HUES64 (cell line): ENCODE measurements around the gene KRT81.
"Not testable (repeated sequence)": the region's sequence is repeated elsewhere in the genome, so short reads cannot be mapped to it uniquely, and the experiment has no call there.

Experiments used
- H3K27ac ChIP-seq: 2 replicates; pipeline ENCODE4 v1.7.0; 2013; ENCODE audit warnings: low read depth, low read length, inconsistent platforms
- H3K27me3 ChIP-seq: 2 replicates; pipeline ENCODE4 v1.6.1; 2013; ENCODE audit warnings: mild to moderate bottlenecking, low read length; ENCODE audit not compliant: insufficient read depth
- H3K36me3 ChIP-seq: 2 replicates; pipeline ENCODE4 v1.6.1; 2013; ENCODE audit warnings: mild to moderate bottlenecking, low read length; ENCODE audit not compliant: insufficient read depth
- H3K4me1 ChIP-seq: 2 replicates; pipeline ENCODE4 v1.6.1; 2013; ENCODE audit warnings: mild to moderate bottlenecking, low read length, moderate library complexity; ENCODE audit not compliant: insufficient read depth
- H3K4me3 ChIP-seq: 2 replicates; pipeline ENCODE4 v1.5.1; 2013; ENCODE audit warnings: mild to moderate bottlenecking, low read length, moderate library complexity
- H3K9ac ChIP-seq: 2 replicates; pipeline ENCODE4 v1.6.1; 2013; ENCODE audit warnings: mild to moderate bottlenecking, low read depth, low read length
- H3K9me3 ChIP-seq: 2 replicates; pipeline ENCODE4 v1.6.1; 2013; ENCODE audit warnings: low read depth, low read length; ENCODE audit not compliant: insufficient read depth
- WGBS: fragments of 150-250, 120-280 bp; methylation state at CpG from one replicate; pipeline ENCODE4 v1.1.7; 2013; ENCODE audit warnings: missing lambda C conversion rate; 5-methylcytosine and 5-hydroxymethylcytosine counted together

KRT81 gene

GRCh38 chr12:52243856-52244614 lies 47.3 kb downstream of the KRT81 start:
- Histone ChIP-seq H3K27me3 (peaks cover 10% of the 10 kb centered on the region), H3K9ac (no peak overlapping the region), H3K9me3 (no peaks in the 10 kb centered on the region), H3K36me3 (no peaks in the 10 kb centered on the region), H3K4me1 (peaks cover 29% of the 10 kb centered on the region), H3K27ac (no peak overlapping the region), H3K4me3 (no peak overlapping the region)
- 82% methylated on average over 12 of the region's 12 CpGs for WGBS

GRCh38 chr12:52243259-52243855 lies 48.0 kb downstream of the KRT81 start:
- H3K9me3 ChIP-seq, result no peaks in the 10 kb centered on the region
- no peaks in the 10 kb centered on the region for H3K36me3 ChIP-seq
- peaks cover 30% of the 10 kb centered on the region for H3K4me1 ChIP-seq
- H3K9ac ChIP-seq, result no peak overlapping the region
- peaks cover 5% of the 10 kb centered on the region; the same call in 1 of the 2 replicates for H3K27me3 ChIP-seq
- WGBS, result 75% methylated on average over 5 of the region's 5 CpGs
- H3K27ac ChIP-seq, result no peak overlapping the region
- no peak overlapping the region for H3K4me3 ChIP-seq

- no peaks in the 10 kb centered on the region for H3K9me3 ChIP-seq
- no peaks in the 10 kb centered on the region; the same call in 1 of the 2 replicates for H3K27me3 ChIP-seq
- H3K4me3 ChIP-seq, result no peak overlapping the region
- WGBS, result 94% methylated on average over 11 of the region's 11 CpGs
- peaks cover 32% of the 10 kb centered on the region for H3K4me1 ChIP-seq
- no peak overlapping the region for H3K27ac ChIP-seq
- no peaks in the 10 kb centered on the region for H3K36me3 ChIP-seq
- no peak overlapping the region for H3K9ac ChIP-seq
These were observed 48.7 kb downstream of the KRT81 start for GRCh38 chr12:52242442-52243258.

- Histone ChIP-seq H3K4me3 (no peak overlapping the region), H3K4me1 (peaks cover 32% of the 10 kb centered on the region), H3K36me3 (no peaks in the 10 kb centered on the region), H3K9ac (no peak overlapping the region), H3K27me3 (no peaks in the 10 kb centered on the region; the same call in 1 of the 2 replicates), H3K27ac (no peak overlapping the region), H3K9me3 (no peaks in the 10 kb centered on the region)
- WGBS, result 82% methylated on average over 11 of the region's 11 CpGs
These were observed 50.0 kb downstream of the KRT81 start for GRCh38 chr12:52241205-52241842.

- H3K9me3 ChIP-seq, H3K36me3 ChIP-seq, H3K9ac ChIP-seq, H3K27me3 ChIP-seq, H3K4me3 ChIP-seq, H3K27ac ChIP-seq: not testable (repeated sequence)
- 95% methylated on average over 6 of the region's 6 CpGs for WGBS
- peaks cover 32% of the 10 kb centered on the region for H3K4me1 ChIP-seq
These were observed 51.1 kb downstream of the KRT81 start for GRCh38 chr12:52240247-52240646.

- peaks cover 10% of the 10 kb centered on the region for H3K27me3 ChIP-seq
- H3K9me3 ChIP-seq, result no peaks in the 10 kb centered on the region
- H3K4me3 ChIP-seq, result no peak overlapping the region
- peaks cover 32% of the 10 kb centered on the region for H3K4me1 ChIP-seq
- no peak overlapping the region for H3K9ac ChIP-seq
- H3K27ac ChIP-seq, result no peak overlapping the region
- no peaks in the 10 kb centered on the region for H3K36me3 ChIP-seq
- 100% methylated on average over 2 of the region's 2 CpGs for WGBS
These were observed 51.6 kb downstream of the KRT81 start for GRCh38 chr12:52239767-52240166.

- Histone ChIP-seq H3K27me3 (peaks cover 17% of the 10 kb centered on the region), H3K36me3 (no peaks in the 10 kb centered on the region), H3K9ac (no peak overlapping the region), H3K9me3 (no peaks in the 10 kb centered on the region), H3K4me3 (no peak overlapping the region), H3K27ac (no peak overlapping the region), H3K4me1 (peaks cover 30% of the 10 kb centered on the region)
- WGBS, result 92% methylated on average over 7 of the region's 7 CpGs
These were observed 52.3 kb downstream of the KRT81 start for GRCh38 chr12:52238916-52239646.

- WGBS, result 90% methylated on average over 4 of the region's 4 CpGs
- Histone ChIP-seq H3K9ac (no peak overlapping the region), H3K4me1 (peaks cover 23% of the 10 kb centered on the region)
These were observed 53.0 kb downstream of the KRT81 start for GRCh38 chr12:52238207-52238840.

GRCh38 chr12:52236386-52237050 lies 54.8 kb downstream of the KRT81 start:
- Histone ChIP-seq H3K36me3 (no peaks in the 10 kb centered on the region), H3K9me3 (no peaks in the 10 kb centered on the region), H3K4me3 (no peak overlapping the region), H3K4me1 (peaks cover 34% of the 10 kb centered on the region), H3K27ac (no peak overlapping the region), H3K27me3 (peaks cover 43% of the 10 kb centered on the region), H3K9ac (no peak overlapping the region)
- 95% methylated on average over 3 of the region's 3 CpGs for WGBS

More at GRCh38 chr12:52238207-52238840, 53.0 kb downstream of the KRT81 start:
- no peaks in the 10 kb centered on the region for H3K9me3 ChIP-seq
- peaks cover 25% of the 10 kb centered on the region for H3K27me3 ChIP-seq
- H3K36me3 ChIP-seq, result no peaks in the 10 kb centered on the region
- no peak overlapping the region for H3K4me3 ChIP-seq
- H3K27ac ChIP-seq, result peak overlapping the region; percentile 51; the same call in 1 of the 2 replicates
